MM.1S (cell line): Measurements from ENCODE around the gene ADRA2A.

Source experiments
- CTCF ChIP-seq: fragments of 300-600 bp; sonication (generic); IDR thresholded peaks from 2 replicates; pipeline ENCODE4 v1.5.1; 2016; ENCODE audit warnings: antibody characterized with exemption, low read length, mixed read lengths
- EZH2 ChIP-seq: fragments of 300-600 bp; sonication (generic); optimal IDR thresholded peaks from 2 replicates; pipeline ENCODE3; 2017; ENCODE audit warnings: low read depth, mild to moderate bottlenecking, antibody characterized with exemption, low read length, mixed read lengths
- EZH2phosphoT487 ChIP-seq: fragments of 300-600 bp; sonication (generic); IDR thresholded peaks from 2 replicates; pipeline ENCODE4 v1.6.1; 2018; ENCODE audit warnings: antibody characterized with exemption, low read length

- TF ChIP-seq CTCF: no peak
- no peak for TF ChIP-seq EZH2
- TF ChIP-seq EZH2phosphoT487: no peak
Observed at GRCh38 chr10:111119637-111120036, 42.8 kb downstream of the ADRA2A start.
